Astrocyte of the spinal cord (primary cell): ENCODE results near the gene RSAD1.

Source experiments
- DNase-seq: peaks from one replicate; pipeline ENCODE4 v3.0.0; 2011; ENCODE audit warnings: low read depth, low spot score
- H3K4me3 ChIP-seq: 2 replicates; pipeline ENCODE4 v1.5.1; 2011; ENCODE audit warnings: low read depth, mild to moderate bottlenecking, low read length, moderate library complexity
- CTCF ChIP-seq: IDR thresholded peaks from 2 replicates; pipeline ENCODE4 v1.5.1; 2012; ENCODE audit warnings: low read depth, mild to moderate bottlenecking, low read length, inconsistent platforms
- in situ Hi-C: cut with HindIII; loops from 2 replicates; pipeline ENCODE4 v1.10.0; 2017; ENCODE audit warnings: low sequenced_read_pairs

RSAD1 gene

GRCh38 chr17:50482516-50482915, 3.9 kb downstream of the RSAD1 start:
- DNase-seq: peak; percentile 95
- TF ChIP-seq CTCF: peak; percentile 88

GRCh38 chr17:50483266-50483665, 4.6 kb downstream of the RSAD1 start:
- no peak for DNase-seq
- H3K4me3 ChIP-seq: no peak overlapping the region
- in situ Hi-C loops: no loop called here
- TF ChIP-seq CTCF: no peak

More at GRCh38 chr17:50482516-50482915, 3.9 kb downstream of the RSAD1 start:
- in situ Hi-C loops: no loop called here
- no peak overlapping the region for H3K4me3 ChIP-seq

- H3K4me3 ChIP-seq: no peak overlapping the region
- in situ Hi-C loops: no loop called here
- DNase-seq: no peak
- no peak for TF ChIP-seq CTCF
Measured at GRCh38 chr17:50484386-50485155, 5.9 kb downstream of the RSAD1 start.

- in situ Hi-C loops: no loop called here
- no peak for TF ChIP-seq CTCF
- no peak overlapping the region for H3K4me3 ChIP-seq
- no peak for DNase-seq
Measured at GRCh38 chr17:50487213-50488096, 8.8 kb downstream of the RSAD1 start.

GRCh38 chr17:50488880-50489279, 10.2 kb downstream of the RSAD1 start:
- no peak for DNase-seq
- H3K4me3 ChIP-seq: no peak overlapping the region
- in situ Hi-C loops: no loop called here
- no peak for TF ChIP-seq CTCF

- in situ Hi-C loops: no loop called here
- DNase-seq: no peak
- no peak overlapping the region for H3K4me3 ChIP-seq
- no peak for TF ChIP-seq CTCF
Measured at GRCh38 chr17:50491505-50491904, 12.8 kb downstream of the RSAD1 start.
